ENCODE measurements around the gene CAMK4.

DNA sequence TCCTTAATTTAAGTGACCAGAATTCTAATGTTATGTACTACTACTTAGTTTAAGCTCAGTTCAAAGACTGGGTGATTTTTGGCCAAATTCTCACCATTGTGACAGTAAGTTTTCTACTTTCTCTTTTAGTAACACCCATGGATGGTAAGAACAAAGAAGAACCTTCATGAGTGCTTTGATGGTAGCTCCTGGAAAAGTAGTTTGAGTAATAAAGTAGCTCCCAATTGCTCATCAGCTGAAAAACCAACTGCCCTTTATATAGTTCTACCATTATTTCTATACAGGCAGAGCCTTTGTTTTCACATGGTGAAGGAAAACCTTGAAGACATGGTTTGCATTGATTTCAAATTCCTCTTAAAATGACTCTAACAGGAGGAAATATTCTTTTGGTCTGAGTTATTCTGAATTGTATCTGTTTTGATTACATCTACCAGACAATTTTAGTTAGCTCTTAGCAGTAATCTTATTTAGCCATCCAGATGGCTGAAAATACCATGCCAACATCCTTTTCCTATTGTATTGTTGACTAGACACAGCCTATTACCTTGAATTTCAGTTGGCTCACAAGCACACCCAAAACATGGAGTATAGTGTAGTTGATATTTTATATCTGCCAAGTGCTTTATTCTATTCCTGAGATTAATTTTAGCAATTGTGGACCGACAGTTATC lies 311.8 kb downstream of the CAMK4 start:
- TF ChIP-seq SUZ12 (IDR thresholded peaks at IDR 0.05) (no peak), FOXM1 (IDR thresholded peaks at IDR 0.05; ENCODE audit: borderline replicate concordance) (no peak), ARNT (IDR thresholded peaks at IDR 0.05) (no peak), L3MBTL2 (conservative IDR thresholded peaks at IDR 0.05) (no peak), TARDBP (IDR thresholded peaks at IDR 0.05) (no peak), LEF1 (IDR thresholded peaks at IDR 0.05; ENCODE audit: borderline replicate concordance) (no peak), SP1 (IDR thresholded peaks at IDR 0.05) (no peak), FOXK2 (IDR thresholded peaks at IDR 0.05) (no peak), BHLHE40 (IDR thresholded peaks at IDR 0.05; ENCODE audit: borderline replicate concordance) (no peak)

Data from HEK293T (cell line).